Limb (tissue), 2 donors: ENCODE measurements around the gene GCNT4.

ENCODE experiments used
- DNase-seq, 2 donors: peaks; one replicate each; pipeline ENCODE4 v3.0.0-alpha.2; 2016; ENCODE audit errors: extremely low spot score in 2 of 2

GCNT4 gene

GRCh38 chr5:75018805-75019587 lies 33.4 kb downstream of the GCNT4 start:
- DNase-seq: no peak

GRCh38 chr5:75017971-75018370 lies 34.4 kb downstream of the GCNT4 start:
- no peak for DNase-seq

GRCh38 chr5:75016896-75017295 lies 35.5 kb downstream of the GCNT4 start:
- no peak for DNase-seq

GRCh38 chr5:75012748-75013147 lies 39.6 kb downstream of the GCNT4 start:
- no peak for DNase-seq

GRCh38 chr5:75010838-75011237 lies 41.5 kb downstream of the GCNT4 start:
- DNase-seq: no peak

- DNase-seq: no peak
These were observed 42.6 kb downstream of the GCNT4 start for GRCh38 chr5:75009556-75010345.

GRCh38 chr5:75006865-75007822 lies 45.2 kb downstream of the GCNT4 start:
- DNase-seq: no peak

GRCh38 chr5:75005561-75005960 lies 46.8 kb downstream of the GCNT4 start:
- no peak for DNase-seq
